HG02571 (cell line): ENCODE results near the gene KIF5C.
"Not testable (repeated sequence)": the region's sequence is repeated elsewhere in the genome, so short reads cannot be mapped to it uniquely, and the experiment has no call there.

Experiments
- ATAC-seq: cut with Tn5 transposase; IDR thresholded peaks from one replicate; pipeline ENCODE4 v1.9.1; 2021; ENCODE audit warnings: mild to moderate bottlenecking, moderate library complexity; ENCODE audit not compliant: unreplicated experiment

KIF5C gene

DNA sequence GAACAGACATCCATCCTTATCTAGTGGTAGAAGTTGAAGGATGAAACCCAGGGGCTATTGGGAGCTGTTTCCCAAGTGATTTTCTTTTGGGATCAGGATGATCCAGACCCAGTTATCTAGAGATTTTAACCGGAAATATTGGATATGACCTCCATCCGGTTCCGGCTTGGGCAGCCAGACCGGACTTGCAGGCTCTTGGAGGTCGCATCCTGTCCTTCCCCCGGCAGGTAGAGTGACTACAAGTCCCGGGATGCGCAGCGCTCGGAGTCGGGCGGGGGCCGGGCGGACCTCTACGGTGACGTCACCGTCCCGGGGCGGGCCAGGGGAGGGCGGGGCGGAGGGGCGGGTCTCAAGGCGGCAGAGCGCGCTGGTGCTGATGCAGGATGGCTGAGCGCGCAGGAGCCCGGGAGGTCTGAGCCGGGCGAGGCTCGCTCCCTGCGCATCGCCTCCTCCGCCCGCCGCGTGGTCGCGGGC lies at the start of gene KIF5C:
TSS of gene KIF5C (plus strand) at position 360 of the 474 bp plus-strand sequence. CDS start 391 bp downstream, outside the sequence.
- peak; percentile 90 for ATAC-seq

DNA sequence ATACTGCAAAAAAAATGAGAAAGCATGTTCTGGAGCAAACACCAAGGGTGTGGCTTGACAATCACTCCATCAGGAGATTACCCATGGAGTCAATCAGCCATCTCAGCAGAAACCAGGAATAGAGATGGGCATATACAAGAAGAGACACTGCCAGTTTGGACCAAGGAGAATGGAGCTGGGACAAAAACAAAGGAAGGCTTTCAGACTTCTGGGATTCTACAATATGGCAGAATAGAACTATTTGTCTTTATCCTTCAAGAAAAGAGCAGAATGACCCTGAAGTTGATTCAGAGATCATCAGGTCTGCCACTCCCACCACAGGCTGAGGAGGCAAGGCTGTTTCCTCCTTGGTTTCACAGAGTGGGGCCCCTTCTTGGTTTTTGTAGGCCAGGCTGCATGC lies 48.2 kb upstream of the KIF5C start:
- no peak for ATAC-seq

DNA sequence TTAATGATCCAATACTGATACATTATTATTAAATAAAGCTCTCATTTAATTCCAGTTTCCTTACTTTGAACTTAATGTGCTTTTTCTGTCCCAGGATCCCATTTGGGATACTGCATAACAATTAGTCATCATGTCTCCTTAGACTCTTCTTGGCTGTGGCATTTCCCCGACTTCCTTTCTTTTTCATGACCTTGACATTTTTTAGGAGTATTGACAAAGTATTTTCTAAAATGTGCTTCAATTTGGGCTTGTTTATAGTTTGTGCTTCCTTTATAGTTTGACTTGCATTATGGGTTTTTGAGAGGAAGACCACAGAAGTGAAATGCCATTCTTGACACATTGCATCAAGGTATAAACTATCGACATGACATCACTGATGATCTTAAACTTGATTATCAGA lies 46.1 kb upstream of the KIF5C start:
- no peak for ATAC-seq

GRCh38 chr2:148829618-148830017 lies 45.4 kb upstream of the KIF5C start:
- no peak for ATAC-seq

DNA sequence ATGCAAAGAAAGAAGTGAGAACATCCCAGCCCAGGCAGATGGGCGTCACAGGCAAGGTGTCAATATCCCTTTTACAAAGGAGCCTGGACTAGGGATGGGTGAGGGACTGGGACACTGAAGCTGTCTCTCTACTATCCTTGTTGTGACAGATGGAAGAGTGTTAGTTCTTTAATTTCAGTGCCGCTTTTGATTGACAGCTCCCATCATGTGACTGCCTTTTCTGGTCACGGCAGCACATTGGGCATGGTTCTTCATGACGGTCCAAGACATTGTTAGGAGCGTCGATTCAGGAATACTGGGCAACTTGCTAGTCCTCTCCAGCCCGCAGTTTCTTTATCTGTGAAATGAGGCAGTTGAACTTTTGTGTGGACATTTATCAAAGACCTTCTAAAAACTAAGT lies 42.4 kb upstream of the KIF5C start:
- no peak for ATAC-seq

DNA sequence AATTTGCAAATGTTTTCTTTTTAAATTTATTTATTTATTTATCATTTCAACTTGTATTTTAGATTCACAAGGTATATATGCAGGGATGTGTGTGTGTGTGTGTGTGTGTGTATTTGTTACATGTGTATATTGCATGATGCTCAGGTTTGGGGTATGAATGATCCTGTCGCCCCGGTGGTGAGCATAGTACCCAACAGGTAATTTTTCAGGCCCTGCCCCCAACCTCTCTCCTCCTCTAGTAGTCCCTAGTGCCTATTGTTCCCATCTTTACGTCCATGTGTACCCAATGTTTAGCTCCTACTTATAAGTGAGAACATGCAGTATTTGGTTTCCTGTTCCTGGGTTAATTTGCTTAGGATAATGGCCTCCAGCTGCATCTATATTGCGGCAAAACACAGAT lies 33.0 kb upstream of the KIF5C start:
- no peak for ATAC-seq

DNA sequence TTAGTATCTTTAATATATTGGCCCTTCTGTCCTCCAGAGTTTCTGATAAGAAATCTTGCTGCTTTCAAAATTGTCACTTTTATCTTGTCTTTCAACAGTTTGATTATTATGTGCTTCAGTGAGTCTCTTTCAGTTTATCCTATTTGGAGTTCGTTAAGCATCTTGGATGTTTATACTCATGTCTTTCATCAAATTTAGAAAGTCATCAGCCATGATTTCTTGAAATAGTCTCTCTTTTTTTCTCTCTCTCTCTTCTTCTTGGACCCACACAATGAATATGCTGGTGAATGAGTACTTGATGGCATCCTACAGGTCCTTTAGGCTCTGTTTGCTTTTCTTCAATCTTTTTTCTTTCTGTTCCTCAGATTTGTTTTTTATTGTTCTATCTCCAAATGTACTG lies 26.9 kb upstream of the KIF5C start:
- ATAC-seq, result no peak

DNA sequence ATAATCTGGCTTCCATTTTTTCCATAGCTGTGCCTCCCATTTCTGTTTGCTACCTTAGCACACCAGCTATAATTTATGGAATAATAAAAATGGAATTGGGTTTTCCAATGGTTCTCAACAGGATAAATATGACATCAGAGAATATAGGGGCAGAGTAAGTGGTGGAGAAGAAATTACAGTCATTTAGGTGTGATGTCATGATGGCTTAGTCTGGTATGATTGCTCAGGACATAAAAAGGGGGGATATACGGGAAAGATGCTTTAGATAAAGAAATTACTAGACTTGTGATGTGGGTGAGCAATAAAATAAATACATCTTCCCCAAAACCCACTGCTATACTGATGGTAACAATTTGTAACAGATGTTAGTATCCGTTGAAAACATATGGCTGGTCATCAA lies 21.6 kb upstream of the KIF5C start:
- ATAC-seq, result no peak

GRCh38 chr2:148860037-148860436 lies 15.0 kb upstream of the KIF5C start:
- no peak for ATAC-seq

GRCh38 chr2:148861367-148861766 lies 13.7 kb upstream of the KIF5C start:
- ATAC-seq, result no peak

DNA sequence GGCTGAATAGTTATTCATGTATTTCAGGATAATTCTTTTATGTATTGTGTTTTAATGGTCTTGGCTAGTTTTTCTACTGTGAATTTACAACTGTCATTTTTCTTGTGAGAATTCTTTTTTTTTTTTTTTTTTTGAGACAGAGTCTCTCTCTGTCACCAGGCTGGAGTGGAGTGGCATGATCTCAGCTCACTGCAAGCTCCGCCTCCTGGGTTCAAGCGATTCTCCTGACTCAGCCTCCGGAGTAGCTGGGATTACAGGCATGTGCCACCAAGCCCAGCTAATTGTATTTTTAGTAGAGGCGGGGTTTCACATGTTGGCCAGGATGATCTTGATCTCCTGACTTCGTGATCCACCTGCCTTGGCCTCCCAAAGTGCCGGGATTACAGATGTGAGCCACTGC lies 12.5 kb upstream of the KIF5C start:
- not testable (repeated sequence) for ATAC-seq

GRCh38 chr2:148865512-148865911 lies 9.5 kb upstream of the KIF5C start:
- no peak for ATAC-seq

GRCh38 chr2:148866091-148866490 lies 8.9 kb upstream of the KIF5C start:
- no peak for ATAC-seq

DNA sequence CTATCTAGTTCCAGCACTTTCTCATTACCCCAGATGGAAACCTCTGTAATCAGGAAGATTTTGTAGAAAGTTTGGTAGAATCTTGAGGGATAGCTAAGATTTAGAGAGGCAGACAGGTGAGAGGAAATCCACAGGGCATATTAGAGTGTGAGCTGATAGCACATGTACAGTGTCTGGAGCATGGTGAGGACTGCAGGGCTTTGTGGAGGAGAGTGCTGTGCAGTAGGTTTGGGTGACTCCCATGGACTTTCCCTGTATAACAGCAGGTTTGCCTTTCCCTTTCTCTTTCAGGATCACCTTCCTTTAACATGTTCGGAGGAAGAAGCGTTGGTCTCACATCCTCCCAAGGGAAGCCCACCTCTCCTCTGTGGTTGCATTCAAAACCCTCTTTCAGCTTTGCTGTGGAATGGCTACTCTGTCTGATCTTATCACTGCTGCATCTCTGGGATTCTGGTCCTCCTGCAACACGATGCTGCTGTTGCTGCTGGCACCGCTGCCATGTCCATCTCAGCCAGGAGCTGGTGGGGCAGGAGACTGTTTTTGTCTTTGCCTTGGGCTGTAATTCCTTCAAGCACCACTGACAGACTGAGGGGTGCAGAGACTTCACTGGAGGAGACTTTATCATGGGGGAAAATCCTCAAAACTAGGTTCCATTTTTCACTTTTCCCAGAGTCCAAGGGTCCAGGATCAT lies 7.8 kb upstream of the KIF5C start:
- ATAC-seq, result no peak

GRCh38 chr2:148875387-148876051 lies 492 bp downstream of the KIF5C start:
- peak; percentile 21 for ATAC-seq

DNA sequence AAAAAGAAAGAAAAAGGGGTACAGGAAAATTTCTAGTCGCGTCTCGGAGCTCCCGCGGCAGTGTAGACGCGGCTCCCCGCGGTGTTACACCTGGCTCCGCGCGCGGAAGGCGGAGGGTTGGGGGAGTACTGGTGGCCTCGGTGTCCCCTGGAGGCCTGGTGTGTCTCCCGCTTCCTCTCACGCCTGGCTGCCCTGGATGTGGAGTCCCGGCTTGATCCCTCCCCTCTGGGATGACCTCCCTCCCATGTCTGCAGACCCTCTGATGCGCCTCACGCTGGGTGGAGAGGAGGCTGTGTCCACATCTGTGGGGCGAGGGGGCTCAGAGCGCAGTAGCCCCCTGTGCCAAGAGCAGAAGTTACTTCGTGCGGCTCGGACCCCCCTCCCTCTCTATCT lies 1.2 kb downstream of the KIF5C start:
- ATAC-seq, result no peak

- no peak for ATAC-seq
These were observed 1.8 kb downstream of the KIF5C start for GRCh38 chr2:148876595-148877402.

DNA sequence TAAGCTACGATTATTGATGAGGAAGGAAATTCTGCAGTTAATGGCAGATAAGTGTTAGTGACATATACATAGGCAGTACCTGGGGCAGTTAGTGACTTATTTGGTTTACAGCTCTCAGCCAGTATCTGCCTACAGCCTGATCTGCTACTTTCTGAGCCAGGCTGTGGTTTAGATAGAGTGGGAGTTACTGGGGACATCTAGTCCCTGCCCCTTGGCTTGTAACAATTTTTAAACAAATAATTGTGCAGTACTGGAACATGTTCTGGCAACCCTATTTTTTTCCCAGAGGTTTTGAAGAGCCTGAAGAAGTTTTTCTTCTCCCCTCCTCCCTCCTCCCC lies 2.3 kb downstream of the KIF5C start:
- ATAC-seq, result no peak

DNA sequence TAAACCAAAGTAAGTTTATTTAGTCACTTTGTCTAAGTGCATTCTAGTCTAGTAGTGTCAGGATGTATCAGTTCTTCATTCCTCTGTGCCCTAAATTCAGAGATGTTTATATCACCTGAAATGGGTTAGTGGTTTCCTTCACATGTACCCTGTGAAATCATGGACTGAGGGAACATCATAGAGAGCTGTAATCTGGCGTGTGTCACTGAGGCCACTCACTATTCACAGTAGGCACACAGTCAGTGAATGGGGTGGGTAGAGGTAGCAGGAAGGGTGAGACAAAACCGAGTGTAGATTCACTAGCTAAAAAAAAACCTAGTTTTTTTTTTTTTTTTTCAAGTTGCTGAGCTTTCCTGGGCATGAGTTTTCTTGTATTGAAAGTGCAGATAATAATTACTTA lies 5.6 kb downstream of the KIF5C start:
- ATAC-seq, result no peak

DNA sequence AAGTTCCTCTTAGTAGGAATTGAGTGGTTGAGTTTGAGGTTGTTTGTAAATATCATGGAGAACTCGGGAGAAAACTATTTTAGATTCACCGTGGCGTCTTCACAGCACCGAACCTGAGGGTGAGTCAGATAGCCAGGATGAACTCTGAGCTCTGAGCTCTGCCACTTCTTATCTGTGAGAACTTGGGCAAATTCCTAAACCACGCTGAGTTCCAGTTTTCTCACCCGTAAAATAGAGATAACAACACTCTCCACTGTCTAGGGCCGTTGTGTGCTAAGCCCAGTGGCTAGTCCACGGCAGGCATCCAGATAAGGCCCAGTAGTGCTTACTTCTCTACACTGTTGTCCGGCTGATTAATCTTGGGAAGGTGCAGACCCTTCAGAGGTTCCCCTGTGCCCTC lies 7.0 kb downstream of the KIF5C start:
- no peak for ATAC-seq

- ATAC-seq, result no peak
These were observed 10.2 kb downstream of the KIF5C start for GRCh38 chr2:148885209-148885608.

DNA sequence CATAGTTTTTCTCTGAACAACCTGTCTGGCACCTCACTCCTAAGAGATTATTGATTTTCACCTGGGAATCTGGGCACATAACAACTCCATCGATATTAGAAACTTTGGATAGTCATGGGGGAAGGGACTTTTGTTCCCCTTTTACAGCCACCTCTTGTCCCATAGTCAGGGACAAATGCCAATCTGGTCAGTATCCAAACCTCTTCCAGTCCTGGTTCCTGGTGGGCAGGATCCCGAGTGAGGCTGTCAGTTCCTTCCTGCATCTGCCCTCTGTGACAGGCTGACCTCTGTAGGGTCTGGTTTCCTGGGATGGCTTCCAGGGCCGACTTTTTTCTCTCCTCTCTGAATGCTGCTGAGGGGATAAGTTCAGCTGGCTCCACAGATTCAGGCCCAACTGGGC lies 11.0 kb downstream of the KIF5C start:
- ATAC-seq, result no peak
